HG02642 (cell line): ENCODE results near the gene OPRD1.
"Not testable (repeated sequence)": the region's sequence is repeated elsewhere in the genome, so short reads cannot be mapped to it uniquely, and the experiment has no call there.

ENCODE experiments used
- ATAC-seq: cut with Tn5 transposase; IDR thresholded peaks from one replicate; pipeline ENCODE4 v1.9.1; 2021; ENCODE audit warnings: mild to moderate bottlenecking; ENCODE audit not compliant: unreplicated experiment, poor library complexity

Gene OPRD1

GRCh38 chr1:28836421-28836956 is 24.5 kb downstream of the OPRD1 start:
- no peak for ATAC-seq

GRCh38 chr1:28840928-28841544 is 29.1 kb downstream of the OPRD1 start:
- ATAC-seq = no peak

- no peak for ATAC-seq
Observed at GRCh38 chr1:28845786-28846543, 34.0 kb downstream of the OPRD1 start.

- not testable (repeated sequence) for ATAC-seq
Observed at GRCh38 chr1:28847207-28847606, 35.2 kb downstream of the OPRD1 start.

- ATAC-seq = no peak
Observed at GRCh38 chr1:28848416-28848815, 36.4 kb downstream of the OPRD1 start.

- no peak for ATAC-seq
Observed at GRCh38 chr1:28853093-28853742, 41.2 kb downstream of the OPRD1 start.

GRCh38 chr1:28854406-28854805 is 42.4 kb downstream of the OPRD1 start:
- ATAC-seq = not testable (repeated sequence)

GRCh38 chr1:28855046-28855445 is 43.1 kb downstream of the OPRD1 start:
- ATAC-seq = no peak

GRCh38 chr1:28855469-28855951 is 43.5 kb downstream of the OPRD1 start:
- ATAC-seq = no peak

- ATAC-seq = no peak
Observed at GRCh38 chr1:28855969-28856368, 44.0 kb downstream of the OPRD1 start.

GRCh38 chr1:28860332-28861073 is 48.5 kb downstream of the OPRD1 start:
- ATAC-seq = no peak

- no peak for ATAC-seq
Observed at GRCh38 chr1:28862571-28863403, 50.8 kb downstream of the OPRD1 start.

- ATAC-seq = no peak
Observed at GRCh38 chr1:28864695-28865094, 52.7 kb downstream of the OPRD1 start.

- ATAC-seq = no peak
Observed at GRCh38 chr1:28865997-28866650, 54.2 kb downstream of the OPRD1 start.

GRCh38 chr1:28867850-28868249 is 55.9 kb downstream of the OPRD1 start:
- ATAC-seq = no peak

- ATAC-seq = no peak
Observed at GRCh38 chr1:28869952-28870351, 58.0 kb downstream of the OPRD1 start.

GRCh38 chr1:28871631-28872401 is 59.8 kb downstream of the OPRD1 start:
- ATAC-seq = no peak

- not testable (repeated sequence) for ATAC-seq
Observed at GRCh38 chr1:28875134-28875533, 63.2 kb downstream of the OPRD1 start.
